ENCODE results near the gene BBS2.
A peak's percentile ranks its signal among the peaks of the same experiment; 100 is the strongest.

Gene BBS2, protein sequence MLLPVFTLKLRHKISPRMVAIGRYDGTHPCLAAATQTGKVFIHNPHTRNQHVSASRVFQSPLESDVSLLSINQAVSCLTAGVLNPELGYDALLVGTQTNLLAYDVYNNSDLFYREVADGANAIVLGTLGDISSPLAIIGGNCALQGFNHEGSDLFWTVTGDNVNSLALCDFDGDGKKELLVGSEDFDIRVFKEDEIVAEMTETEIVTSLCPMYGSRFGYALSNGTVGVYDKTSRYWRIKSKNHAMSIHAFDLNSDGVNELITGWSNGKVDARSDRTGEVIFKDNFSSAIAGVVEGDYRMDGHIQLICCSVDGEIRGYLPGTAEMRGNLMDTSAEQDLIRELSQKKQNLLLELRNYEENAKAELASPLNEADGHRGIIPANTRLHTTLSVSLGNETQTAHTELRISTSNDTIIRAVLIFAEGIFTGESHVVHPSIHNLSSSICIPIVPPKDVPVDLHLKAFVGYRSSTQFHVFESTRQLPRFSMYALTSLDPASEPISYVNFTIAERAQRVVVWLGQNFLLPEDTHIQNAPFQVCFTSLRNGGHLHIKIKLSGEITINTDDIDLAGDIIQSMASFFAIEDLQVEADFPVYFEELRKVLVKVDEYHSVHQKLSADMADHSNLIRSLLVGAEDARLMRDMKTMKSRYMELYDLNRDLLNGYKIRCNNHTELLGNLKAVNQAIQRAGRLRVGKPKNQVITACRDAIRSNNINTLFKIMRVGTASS

DNA sequence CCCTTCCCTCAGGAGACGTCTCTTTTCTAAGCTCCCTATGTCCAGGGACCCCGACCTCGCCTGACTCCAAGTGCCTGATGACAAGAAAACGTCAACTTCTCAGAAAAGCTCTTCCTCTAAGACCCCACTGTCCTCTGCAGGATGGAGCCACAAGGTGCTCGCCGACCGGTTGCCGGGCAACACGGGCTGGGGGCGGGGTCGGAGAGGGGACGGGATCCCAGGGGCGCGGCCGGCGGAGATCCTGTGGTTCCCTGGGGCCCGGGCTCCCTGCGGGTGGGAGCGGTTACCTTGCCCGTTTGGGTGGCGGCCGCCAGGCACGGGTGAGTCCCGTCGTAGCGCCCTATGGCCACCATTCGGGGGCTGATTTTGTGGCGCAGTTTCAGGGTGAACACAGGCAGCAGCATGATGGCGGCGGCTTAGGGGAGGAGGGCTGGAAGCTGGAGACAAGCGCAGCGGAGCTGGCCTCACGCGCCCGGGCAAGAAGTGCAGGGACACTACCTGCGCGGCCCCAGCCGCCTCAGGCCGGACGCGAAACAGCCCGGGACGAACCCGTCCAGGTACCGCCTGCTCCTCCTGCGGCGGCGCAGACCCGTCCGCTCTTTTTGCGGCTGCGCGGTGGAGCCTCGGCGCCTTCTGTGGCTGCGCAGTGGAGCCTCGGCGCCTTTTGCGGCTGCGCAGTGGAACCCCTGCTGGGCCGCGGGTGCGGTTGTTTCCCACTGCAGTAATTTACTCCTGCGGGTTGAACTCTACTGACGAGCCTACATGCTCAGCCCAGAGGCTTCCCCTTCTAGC lies at the start of gene BBS2:
TSS of gene BBS2 (minus strand) at position 566 of the 792 bp plus-strand sequence. CDS start at position 404, 162 bp downstream.
- DNase-seq, result peak; percentile 88

DNA sequence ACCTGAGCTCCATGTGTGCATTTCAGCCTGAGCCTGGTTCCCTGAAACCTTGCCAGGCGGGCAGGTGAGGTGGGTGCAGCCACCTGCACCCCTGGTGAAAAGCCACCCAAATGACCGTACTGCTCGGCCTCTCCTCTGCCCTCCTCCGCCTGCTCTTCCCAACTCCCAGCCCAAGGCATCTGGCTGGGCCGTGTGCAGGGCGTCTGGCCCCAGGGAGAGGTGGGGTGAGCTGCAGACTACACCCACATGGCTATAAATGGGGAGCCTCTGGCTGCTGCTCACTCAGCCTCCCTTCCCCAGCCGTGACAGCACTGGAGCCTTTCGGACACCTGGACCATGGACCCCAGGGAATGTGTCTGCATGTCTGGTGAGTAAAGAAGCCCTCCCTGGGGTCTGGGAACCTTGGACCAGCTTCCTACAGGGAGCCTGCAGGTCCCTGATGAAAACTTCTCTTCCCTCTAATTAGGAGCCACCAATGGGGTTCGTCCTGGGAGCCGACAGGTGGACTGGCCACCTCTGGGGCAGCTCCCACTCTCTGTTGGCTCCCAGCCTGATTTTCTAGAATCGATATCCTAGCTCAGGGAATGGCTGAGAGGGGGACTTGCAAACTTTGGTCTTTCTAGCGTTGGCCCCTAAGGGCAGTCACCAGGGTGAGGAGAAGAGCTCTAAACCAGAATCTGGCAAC lies 45.1 kb upstream of the BBS2 start, which contains the start of gene MT4:
TSS of gene MT4 (plus strand) at position 281 of the 685 bp plus-strand sequence. CDS start at position 337, 56 bp downstream.
- DNase-seq, result no peak

DNA sequence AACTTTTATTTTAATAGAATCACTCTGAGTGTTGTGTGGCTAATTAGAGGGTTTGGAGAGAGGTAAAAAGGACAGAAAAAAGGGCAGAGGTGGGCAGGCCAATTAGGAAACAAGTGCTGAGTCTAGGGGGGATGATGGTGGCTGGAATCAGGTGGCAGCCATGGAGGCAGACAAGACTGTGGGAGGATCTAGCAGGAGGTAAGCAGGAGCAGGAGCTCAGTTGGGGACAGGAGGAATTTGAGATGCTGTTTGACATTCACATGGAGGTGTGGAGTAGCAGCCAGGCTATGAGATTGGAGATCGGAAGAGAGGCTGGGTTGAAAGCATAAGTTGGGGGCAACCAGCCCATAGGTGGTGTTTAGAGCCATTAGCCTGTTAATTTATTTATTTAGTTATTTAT lies 41.3 kb upstream of the BBS2 start:
- DNase-seq, result no peak

DNA sequence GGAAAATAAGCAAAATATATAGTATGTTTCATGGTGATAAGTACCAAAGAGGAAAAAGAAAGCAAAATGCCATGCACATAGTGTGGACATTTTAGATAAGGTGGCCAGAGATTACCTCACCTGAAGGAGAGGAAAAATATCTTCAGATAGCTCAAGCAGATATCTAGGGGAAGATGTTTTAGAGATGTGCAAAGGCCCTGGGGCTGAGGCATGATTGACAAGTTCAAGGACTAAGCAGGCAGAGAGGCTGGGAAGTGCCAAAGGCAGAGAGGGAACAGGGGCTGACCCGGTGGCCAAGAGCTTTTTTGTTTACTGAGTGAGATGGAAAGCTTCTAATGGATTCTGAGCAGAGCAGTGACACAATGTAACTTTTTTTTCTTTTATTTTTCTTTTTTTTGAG lies 40.6 kb upstream of the BBS2 start:
- no peak for DNase-seq

DNA sequence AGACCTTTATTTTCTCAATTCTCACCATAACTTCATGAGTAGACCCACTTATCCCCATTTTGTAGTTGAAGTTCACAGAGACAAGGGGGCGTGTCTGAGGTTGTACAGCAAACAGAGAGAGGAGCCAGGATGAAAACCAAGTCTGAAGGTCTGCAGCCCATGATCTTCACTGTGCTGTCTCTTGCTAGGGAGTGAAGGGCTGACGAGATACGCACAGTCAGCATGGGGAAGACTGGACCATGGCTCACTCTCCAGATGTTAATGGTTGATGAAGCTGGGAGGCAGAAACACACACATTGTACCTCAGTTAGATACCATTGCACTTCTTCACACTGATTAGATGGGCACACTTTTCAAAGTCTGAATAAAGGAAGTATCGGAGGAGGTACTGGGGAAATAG lies 39.3 kb upstream of the BBS2 start:
- DNase-seq, result no peak

DNA sequence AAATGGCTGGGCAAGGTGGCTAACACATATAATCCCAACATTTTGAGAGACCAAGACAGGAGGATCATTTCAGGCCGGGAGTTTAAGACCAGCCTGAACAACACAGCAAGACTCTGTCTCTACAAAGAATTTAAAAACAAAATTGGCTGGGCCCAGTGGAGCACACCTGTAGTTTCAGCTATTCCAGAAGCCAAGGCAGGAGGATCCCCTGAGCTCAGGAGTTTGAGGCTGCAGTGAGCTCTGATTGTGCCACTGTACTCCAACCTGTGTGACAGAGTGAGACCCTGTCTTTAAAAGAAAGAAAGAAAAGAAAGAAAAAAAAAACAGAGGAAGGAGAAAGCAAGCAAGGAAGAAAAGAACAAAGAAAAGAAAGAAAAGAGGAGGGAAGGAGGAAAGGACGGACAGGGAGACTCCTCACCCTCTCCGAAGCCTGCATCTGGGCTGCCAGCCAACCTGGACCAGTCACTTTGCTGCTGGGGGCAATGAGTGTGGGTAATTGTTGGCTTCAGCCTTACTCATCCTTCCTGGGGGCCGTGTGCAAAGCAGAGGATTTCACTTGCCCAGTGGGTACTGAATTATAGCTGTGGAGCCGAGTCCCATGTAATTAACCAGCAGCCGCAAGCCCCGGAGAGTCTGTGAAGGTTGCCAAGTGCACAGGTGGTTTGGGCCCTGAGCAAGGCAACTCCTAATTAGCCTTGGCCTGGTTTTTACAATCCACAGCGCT lies 38.4 kb upstream of the BBS2 start:
- no peak for DNase-seq

DNA sequence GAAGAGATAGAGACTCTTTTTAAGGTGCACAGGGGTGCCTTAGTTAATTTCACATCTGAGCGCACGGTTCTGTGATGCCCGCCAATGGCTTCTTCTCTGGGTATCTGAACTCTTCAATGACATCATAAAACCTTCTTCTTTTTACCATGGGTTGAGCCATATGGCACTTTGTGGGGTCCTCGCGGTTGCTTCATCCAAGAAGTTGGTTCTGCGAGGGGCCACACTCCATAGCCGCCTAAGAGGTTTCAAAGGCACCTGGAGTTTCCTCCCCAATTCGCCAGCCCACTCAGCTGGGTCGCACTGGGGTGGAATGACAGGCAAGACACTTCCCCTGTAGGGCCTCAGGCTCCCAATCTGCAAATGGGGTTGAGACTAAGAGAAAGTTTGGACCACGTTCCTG lies 34.6 kb upstream of the BBS2 start:
- DNase-seq, result no peak

DNA sequence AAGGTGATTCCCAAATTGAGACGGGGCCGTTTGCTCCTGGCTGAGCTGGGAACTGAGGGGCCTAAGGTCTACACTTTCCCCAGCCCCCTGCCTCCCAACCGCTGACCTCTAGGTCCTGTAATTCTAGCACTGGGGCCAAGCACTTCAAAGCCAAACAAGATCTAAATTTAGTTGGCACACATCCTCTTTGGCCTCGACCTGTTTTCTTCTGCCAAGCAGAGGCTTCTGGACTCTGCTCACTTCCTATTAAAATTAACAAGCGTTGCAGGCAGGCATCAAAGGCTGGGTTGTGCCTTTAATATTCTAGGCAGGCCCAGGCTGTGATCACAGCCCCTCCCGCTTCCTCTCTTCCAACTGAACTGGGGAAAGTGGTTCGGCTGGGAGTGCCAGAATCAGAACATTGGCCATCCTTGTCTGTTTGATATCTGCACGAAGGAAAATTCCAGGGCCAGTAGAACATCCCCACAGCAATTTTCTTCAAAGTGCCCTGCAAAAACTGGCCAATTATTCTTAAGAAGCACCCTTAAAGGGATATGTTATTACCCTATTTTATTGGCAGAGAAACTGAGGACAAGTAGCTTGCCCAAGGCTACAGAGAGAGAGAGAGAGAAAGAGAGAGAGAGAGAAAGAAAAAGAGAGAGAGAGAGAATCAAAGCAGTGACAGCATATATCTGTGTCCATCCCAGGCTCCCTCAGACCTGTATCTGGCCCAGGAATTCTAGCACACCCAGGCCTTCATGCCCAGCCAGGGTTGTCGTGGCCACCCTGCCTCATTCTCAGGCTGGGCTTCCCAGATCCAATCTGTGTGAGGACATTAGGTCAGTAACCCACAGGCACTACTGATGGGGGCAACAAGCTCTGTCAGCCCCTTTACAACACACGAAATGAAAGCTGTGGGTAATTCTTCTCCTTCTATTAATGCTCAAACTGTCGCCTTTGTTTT lies 32.2 kb upstream of the BBS2 start:
- no peak for DNase-seq

DNA sequence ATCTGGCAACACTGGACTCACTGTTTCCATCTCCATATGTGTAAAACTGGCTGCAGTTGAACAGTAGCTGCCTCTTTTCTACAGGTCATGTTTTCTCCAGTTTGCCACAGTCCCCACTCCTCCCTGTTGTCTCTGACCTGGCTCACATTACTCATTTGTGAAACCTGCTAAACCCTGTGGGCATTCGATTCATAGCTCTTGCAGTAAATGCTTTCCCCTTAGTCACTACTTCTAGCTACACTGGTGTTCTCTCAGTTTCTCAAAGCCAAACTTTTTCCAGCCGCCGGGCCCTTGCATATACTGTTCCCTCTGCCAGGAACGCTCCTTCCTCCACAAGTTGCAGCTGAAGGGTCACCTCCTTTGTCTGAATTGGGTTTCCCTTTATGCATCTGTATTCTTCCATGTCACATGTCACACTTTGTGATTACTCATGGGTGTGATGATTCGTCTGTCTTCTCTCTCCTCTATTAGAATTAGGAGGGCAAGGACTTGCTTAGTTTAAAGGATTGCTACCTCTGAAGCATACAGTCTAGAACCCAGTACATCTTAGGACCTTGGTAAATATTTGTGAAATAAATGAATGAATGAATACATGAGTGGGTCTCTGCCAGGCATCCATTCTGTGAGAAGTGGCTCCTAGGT lies 30.0 kb upstream of the BBS2 start:
- DNase-seq, result peak; percentile 28

DNA sequence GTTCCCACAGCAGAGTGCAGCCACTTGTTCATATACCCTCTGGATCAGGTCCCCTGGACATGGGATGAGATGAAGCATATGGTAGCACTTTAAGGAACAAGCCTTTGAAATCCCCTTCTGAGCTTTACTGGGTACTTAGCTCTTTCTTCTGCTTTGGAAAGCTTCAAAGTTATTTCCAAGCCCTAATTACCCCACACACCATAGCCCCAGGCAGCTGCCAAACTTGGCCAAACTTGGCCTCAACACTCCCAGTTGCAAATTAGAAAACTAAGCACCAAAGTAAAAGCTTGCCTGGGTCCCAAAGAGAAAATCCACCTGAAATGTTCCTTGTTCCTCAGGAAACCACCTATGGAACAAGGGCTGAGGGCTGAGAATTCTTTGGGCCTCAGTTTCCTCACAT lies 29.3 kb upstream of the BBS2 start:
- no peak for DNase-seq

DNA sequence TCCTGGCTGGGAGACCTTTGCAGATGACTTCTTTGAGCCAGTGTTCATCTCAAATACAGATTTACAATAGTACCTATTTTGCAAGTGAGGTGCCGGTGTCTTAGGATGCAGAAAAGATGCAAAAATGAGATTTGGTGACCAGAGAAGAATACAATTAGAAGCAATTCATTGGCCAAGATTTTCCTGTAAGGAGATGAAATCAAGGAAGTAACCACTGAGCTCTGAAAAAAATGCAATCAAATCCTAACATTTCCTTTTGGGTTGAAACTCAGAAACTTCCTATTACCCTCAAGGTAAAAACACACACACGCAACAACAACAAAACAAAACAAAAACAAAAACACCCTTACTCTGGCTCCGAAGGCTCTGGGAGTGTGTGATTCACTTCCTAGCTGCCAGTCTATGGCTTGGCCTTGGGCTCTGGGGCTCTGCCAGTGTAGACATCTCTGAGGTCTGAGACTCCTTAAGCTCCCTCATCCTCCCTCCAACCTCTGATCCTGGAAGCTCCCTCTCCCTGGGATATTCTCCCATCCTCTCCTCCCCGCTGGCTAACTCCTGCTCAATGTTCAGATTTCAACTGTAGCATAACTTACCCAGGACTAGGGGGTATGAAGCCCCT lies 28.2 kb upstream of the BBS2 start:
- no peak for DNase-seq

DNA sequence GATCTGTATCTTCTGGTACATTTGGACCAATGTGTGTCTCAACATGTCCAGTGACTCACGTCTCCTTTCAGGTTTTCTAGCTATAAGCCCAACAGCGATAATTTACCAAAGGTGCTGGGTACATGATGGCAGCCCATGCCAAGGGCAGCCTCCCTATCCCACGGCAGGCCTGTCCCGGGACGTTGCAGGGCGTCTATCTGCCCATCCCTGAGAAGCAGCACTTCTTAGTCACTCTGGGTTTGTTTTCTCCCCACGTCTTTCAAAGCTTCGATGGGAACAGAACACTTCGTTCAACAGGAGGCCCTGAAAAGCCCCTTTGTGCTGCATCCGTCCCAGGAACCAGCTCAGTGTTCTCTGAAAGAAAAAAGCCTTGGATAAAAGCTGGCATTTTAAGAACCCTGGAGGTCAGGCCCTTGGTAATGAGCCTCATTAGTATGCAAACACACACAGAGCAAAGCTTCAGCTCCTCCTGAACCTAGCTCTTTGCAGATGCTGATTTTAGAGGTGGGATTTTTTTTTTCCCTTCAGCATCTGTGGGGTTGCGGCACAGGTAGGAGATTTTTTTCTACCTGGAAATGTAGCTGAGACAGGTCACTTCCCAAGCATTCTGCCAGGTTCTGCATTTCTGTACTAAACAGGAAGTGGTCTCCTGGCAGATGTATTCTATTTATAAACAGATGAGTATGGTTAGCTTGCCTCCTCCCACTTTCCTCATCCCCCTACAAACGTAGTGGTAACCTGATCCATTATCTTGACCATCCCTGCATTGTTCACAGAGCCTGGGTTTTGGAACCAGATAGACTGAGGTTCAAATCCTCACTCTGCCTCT lies 27.5 kb upstream of the BBS2 start:
- DNase-seq, result no peak

DNA sequence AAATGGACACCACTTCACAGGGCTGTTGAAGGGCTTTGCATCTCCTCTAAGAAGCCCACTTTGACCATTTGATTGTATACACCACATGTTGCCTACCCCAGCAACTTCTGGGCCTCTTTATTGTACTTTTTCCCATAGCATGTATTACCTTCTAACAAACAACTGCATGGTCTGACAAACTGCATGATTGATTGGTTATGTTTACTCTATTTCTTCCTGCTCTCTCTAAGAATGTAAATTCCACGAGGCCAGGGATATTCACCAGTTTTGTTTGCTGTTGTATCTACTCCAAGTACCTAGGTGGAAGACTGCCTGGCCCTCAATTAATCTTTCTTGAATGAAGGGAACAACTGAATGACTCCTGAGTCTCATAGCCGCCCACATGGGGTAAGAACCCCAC lies 22.2 kb upstream of the BBS2 start:
- no peak for DNase-seq

DNA sequence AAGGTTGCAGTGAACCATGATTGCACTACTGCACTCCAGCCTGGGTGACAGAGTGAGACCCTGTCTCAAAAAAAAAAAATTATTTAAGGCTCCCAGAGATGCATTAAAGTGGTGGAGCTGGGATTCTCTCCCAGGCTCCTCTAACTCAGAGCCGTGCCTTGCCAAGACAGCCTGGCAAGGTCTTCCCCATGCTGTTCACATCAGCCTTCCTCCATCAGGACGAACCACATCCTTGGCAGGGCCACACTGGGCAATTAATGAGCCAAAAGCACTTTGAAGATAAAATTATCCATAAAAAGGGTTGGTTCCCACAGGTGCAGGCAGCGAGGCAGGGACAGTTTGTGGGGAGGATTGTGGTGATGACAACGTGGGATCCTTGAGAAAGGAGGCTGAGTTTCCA lies 19.8 kb upstream of the BBS2 start:
- DNase-seq, result no peak

DNA sequence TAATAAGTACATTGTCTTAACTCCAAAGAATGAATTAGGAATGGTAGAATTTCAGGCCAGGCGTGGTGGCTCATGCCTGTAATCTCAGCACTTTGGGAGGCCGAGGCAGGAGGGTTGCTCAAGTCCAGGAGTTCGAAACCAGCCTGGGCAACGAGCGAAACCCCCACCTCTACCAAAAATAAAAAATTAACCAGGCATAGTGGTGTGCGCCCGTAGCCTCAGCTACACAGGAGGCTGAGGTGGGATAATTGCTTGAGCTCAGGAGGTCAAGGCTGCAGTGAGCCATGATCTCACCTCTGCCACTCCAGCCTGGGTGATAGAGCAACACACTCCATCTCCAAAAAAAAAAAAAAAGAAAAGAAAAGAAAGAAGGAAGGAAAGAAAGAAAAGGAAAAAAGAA lies 18.5 kb upstream of the BBS2 start:
- no peak for DNase-seq

DNA sequence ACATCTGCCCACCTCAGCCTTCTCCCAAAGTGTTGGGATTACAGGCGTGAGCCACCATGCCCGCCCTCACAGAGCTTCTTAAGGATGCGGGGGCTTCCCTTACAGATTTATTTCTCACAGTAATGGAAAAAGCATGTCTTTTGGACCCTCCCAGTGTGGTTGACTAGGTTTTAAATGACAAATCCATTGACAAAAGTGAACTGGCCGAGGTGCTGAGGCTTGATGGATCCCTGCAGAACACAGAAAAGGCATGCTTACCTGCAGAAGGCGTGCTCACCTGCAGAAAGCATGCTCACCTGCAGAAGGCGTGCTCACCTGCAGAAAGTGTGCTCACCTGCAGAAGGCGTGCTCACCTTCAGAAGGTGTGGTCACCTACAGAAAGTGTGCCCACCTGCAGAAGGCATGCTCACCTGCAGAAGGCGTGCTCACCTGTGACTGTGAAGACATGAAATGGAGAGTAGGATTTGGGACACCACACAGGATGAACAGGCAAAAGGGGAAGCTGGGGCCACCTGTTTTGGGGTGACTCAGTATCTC lies 15.1 kb upstream of the BBS2 start:
- DNase-seq, result no peak

DNA sequence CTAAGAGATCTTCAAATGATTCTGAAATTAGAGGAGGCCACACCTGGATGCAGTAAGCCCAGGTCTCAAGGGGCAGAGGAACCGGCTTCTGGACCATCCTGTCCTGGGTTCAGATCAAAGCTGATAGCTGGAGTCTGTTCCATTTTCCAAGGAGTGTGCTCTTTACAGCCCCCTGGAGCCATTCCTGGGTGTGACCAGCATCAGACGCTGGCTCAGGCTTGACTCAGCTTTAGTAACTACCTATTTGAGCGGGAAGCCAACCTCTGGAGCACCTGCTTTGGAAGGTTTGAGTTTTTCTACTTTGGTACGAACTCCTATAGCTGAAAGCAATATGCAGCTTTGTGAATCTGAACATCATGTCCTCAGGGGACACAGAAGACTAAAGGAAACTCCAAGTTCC lies 12.9 kb upstream of the BBS2 start:
- no peak for DNase-seq

DNA sequence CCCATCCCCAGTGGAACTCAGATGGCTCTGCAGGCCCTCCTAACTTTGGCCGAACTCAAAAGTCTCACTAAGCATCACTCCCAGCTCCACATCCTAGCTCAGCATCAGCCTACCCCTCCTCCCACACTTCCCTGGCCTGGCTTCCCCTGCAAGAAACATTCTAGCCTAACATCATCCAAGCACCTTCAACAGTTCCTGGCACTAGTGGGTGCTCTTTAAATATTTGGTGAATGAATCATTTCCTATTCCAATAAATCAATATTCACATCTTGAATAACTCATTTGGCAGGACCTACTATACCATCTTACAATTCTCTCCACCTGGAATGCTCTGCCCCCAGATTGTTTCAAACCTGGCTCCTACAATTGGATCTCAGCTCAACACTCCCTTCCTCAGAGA lies 11.0 kb upstream of the BBS2 start:
- DNase-seq, result no peak

DNA sequence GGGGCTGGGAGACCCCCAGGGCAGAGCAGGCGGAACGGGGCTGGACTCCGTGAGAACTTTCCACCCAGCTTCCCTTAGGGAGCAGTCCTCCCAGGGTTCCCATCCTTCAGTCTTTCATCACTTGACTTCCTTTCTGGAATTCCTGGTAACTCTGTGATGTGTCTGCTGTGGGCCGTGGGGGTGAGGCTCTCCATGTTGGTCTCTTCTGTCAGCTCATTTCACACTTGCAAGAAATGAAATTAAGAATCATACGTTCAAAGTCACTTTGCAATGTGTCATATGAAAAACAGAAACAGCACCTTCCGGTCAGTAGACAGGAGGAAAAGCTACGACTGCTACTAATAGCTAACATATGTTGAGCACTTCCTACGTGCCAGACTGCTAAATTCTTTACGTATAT lies 5.4 kb upstream of the BBS2 start:
- DNase-seq, result no peak

All from stimulated activated CD4-positive, alpha-beta T cell treated with anti-CD3 and anti-CD28 coated beads, Interleukin-1b, Interleukin-23, amount 100 ng/mL, for 48 hours (primary cell).